Measurements from ENCODE around the gene IL27RA. TPM values are rescaled to one million over a fixed set of nuclear protein-coding genes. Genes with fewer than 3 reads are reported as not detected.

Gene IL27RA
- total and polyA plus RNA-seq, 12 donors: 1.2 to 5.2 (median 3.7) TPM

- TF ChIP-seq POLR2A (IDR thresholded peaks at IDR 0.05): no peak
- no peak for TF ChIP-seq CTCF (IDR thresholded peaks at IDR 0.05)
- Histone ChIP-seq H3K36me3 (replicated peaks in 1 of 2) (peaks cover 0 to 12% of the 10 kb centered on the region in 2 donors), H3K27ac (no peak overlapping the region), H3K9me3 (replicated peaks in 1 of 3) (no peaks in the 10 kb centered on the region), H3K4me3 (no peak overlapping the region), H3K4me1 (replicated peaks in 1 of 2) (peaks cover 8 to 11% of the 10 kb centered on the region in 2 donors), H3K27me3 (no peaks in the 10 kb centered on the region)
- no peak for DNase-seq
- WGBS, 4 donors: 91 to 100% (median 94%) methylated on average over 3 to 7 of the region's 7 CpGs
- intact Hi-C loops (cut with DNase I): no loop called here
Observed at GRCh38 chr19:13992025-13992424, 39.5 kb upstream of the IL27RA start.

GRCh38 chr19:13993590-13994300 is 37.8 kb upstream of the IL27RA start:
- intact Hi-C loops (cut with DNase I): no loop called here
- WGBS, 4 donors: 83 to 91% (median 87%) methylated on average over 16 to 22 of the region's 22 CpGs

GRCh38 chr19:13995017-13995728 is 36.4 kb upstream of the IL27RA start:
- peaks cover 0 to 12% of the 10 kb centered on the region in 2 donors for H3K36me3 ChIP-seq (replicated peaks in 1 of 2)
- peaks cover 0 to 7% (median 0%) of the 10 kb centered on the region in 3 donors for H3K9me3 ChIP-seq (replicated peaks in 1 of 3)
- H3K27ac ChIP-seq: peak overlapping the region in 2 of 5 donors; percentile 29 to 50
- TF ChIP-seq CTCF (IDR thresholded peaks at IDR 0.05): no peak
- TF ChIP-seq POLR2A (IDR thresholded peaks at IDR 0.05): no peak
- H3K4me3 ChIP-seq: no peak overlapping the region
- peak in 3 of 7 donors; percentile 51 to 59 (median 58) for DNase-seq
- 68 to 78% (median 75%) methylated on average over 8 to 13 of the region's 13 CpGs for WGBS, 4 donors
- intact Hi-C loops (cut with DNase I): no loop called here
- no peaks in the 10 kb centered on the region for H3K27me3 ChIP-seq
- peaks cover 0 to 4% of the 10 kb centered on the region in 2 donors for H3K4me1 ChIP-seq (replicated peaks in 1 of 2)

More at GRCh38 chr19:13993590-13994300, 37.8 kb upstream of the IL27RA start:
- peaks cover 0 to 4% of the 10 kb centered on the region in 2 donors for H3K4me1 ChIP-seq (replicated peaks in 1 of 2)
- no peak for TF ChIP-seq CTCF (IDR thresholded peaks at IDR 0.05)
- no peak for TF ChIP-seq POLR2A (IDR thresholded peaks at IDR 0.05)
- H3K36me3 ChIP-seq (replicated peaks in 1 of 2): peaks cover 0 to 12% of the 10 kb centered on the region in 2 donors
- H3K27me3 ChIP-seq: no peaks in the 10 kb centered on the region
- H3K4me3 ChIP-seq: no peak overlapping the region
- H3K9me3 ChIP-seq (replicated peaks in 1 of 3): peaks cover 0 to 2% (median 0%) of the 10 kb centered on the region in 3 donors
- H3K27ac ChIP-seq: peak overlapping the region in 1 of 5 donors; percentile 44
- no peak for DNase-seq

Measured in adrenal gland (tissue), 12 donors.